ENCODE measurements around the gene ARMC2. TPM values are rescaled to one million over a fixed set of nuclear protein-coding genes. Genes with fewer than 3 reads are reported as not detected.
"Not testable (repeated sequence)": the region's sequence is repeated elsewhere in the genome, so short reads cannot be mapped to it uniquely, and the experiment has no call there.

Gene ARMC2
- total RNA-seq, 2 experiments from 2014 or later: 12.2 to 13.6 TPM

DNA sequence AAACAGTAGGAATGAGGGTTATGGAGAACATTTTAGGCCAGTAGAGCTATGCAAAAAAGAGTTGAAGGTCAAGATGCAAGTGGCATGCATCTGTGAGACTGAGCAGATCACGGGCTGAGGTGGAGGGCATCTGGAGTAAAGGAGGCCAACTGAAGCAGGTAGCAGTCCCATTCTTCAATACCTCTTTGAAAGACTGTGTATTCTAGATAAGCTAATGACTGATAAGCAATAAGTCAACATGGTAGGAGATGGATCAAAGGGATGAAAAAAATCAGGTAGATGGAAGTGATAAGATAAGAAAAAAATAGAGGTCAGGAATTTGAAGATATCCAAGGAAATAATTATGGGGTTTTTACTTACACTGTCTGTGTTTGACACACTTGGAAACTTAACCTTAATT lies 55.6 kb downstream of the ARMC2 start:
- Mint-ChIP-seq H3K36me3 (ENCODE audit: low read depth) (peaks cover 19% of the 10 kb centered on the region), H3K4me1 (peaks cover 37% of the 10 kb centered on the region), H3K4me3 (no peak overlapping the region), H3K27ac (no peak overlapping the region), H3K27me3 (peaks cover 10% of the 10 kb centered on the region), H3K9me3 (no peaks in the 10 kb centered on the region)
- ChIA-PET POLR2A (interaction anchor here (1.0 to 2.6 kb wide), 4 partner anchors 11 to 191 kb away, joined by 3 to 13 read pairs (median 4); partner anchors contain the start of genes CEP57L1 and SESN1), CTCF (interaction anchor here (0.6 kb wide), 1 partner anchor 9 kb away, joined by 3 read pairs; no protein-coding TSS in a partner anchor)
- no peak for DNase-seq

DNA sequence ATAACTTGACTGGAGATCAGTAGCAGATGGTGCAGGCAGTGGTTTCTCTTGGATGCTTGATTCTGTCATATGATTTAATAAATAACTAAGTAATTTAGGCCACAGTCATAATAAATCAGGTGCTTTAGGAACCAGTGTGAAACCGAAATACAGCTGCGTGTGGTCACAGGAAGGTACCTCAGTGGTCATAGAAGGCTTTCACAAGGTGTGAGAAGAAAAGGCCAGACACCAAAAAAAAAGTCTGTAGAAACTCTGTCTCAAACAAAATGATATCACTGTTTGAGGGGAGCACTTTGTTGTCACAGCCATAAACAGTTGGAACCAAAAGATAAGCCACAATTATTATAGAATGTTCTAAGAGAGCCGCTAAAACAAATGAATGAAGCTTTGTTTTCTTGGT lies 56.5 kb downstream of the ARMC2 start:
- Mint-ChIP-seq H3K27ac (no peak overlapping the region), H3K4me1 (peaks cover 37% of the 10 kb centered on the region), H3K27me3 (peaks cover 10% of the 10 kb centered on the region), H3K4me3 (no peak overlapping the region), H3K9me3 (no peaks in the 10 kb centered on the region), H3K36me3 (ENCODE audit: low read depth) (peaks cover 19% of the 10 kb centered on the region)
- ChIA-PET POLR2A (interaction anchor here (1.0 to 1.1 kb wide), 2 partner anchors 10 to 172 kb away, joined by 3 read pairs; no protein-coding TSS in a partner anchor), CTCF (interaction anchor here (1.2 to 1.5 kb wide), 3 partner anchors 10 to 17 kb away, joined by 3 to 4 read pairs (median 3); no protein-coding TSS in a partner anchor)
- no peak for DNase-seq

GRCh38 chr6:108914235-108915022 lies 66.2 kb downstream of the ARMC2 start:
- H3K27ac Mint-ChIP-seq: peak overlapping the region; percentile 21

GRCh38 chr6:108915258-108915657 lies 67.0 kb downstream of the ARMC2 start:
- no peaks in the 10 kb centered on the region for H3K36me3 Mint-ChIP-seq (ENCODE audit: low read depth)
- CTCF ChIA-PET: interaction anchor here (0.6 to 2.7 kb wide), 8 partner anchors 9 to 157 kb away, joined by 3 to 15 read pairs (median 4); no protein-coding TSS in a partner anchor
- POLR2A ChIA-PET: interaction anchor here (1.0 to 1.2 kb wide), 3 partner anchors 11 to 179 kb away, joined by 3 read pairs; partner anchors contain the start of gene SESN1

More at GRCh38 chr6:108914235-108915022, 66.2 kb downstream of the ARMC2 start:
- Mint-ChIP-seq H3K4me3 (no peak overlapping the region), H3K9me3 (no peaks in the 10 kb centered on the region), H3K4me1 (peaks cover 8% of the 10 kb centered on the region), H3K36me3 (ENCODE audit: low read depth) (no peaks in the 10 kb centered on the region), H3K27me3 (peaks cover 52% of the 10 kb centered on the region)
- peak; percentile 43 for DNase-seq
- CTCF ChIA-PET: interaction anchor here (0.8 to 2.7 kb wide), 7 partner anchors 9 to 158 kb away, joined by 3 to 15 read pairs (median 4); no protein-coding TSS in a partner anchor
- POLR2A ChIA-PET: interaction anchor here (1.2 kb wide), 1 partner anchor 10 kb away, joined by 3 read pairs; no protein-coding TSS in a partner anchor

GRCh38 chr6:108916026-108916686 lies 67.9 kb downstream of the ARMC2 start:
- POLR2A ChIA-PET: interaction anchor here (1.0 to 1.4 kb wide), 4 partner anchors 9 to 178 kb away, joined by 3 to 4 read pairs (median 3); partner anchors contain the start of gene SESN1
- Mint-ChIP-seq H3K27me3 (peaks cover 59% of the 10 kb centered on the region), H3K4me3 (no peak overlapping the region)

More at GRCh38 chr6:108915258-108915657, 67.0 kb downstream of the ARMC2 start:
- H3K27me3 Mint-ChIP-seq: peaks cover 56% of the 10 kb centered on the region
- no peaks in the 10 kb centered on the region for H3K9me3 Mint-ChIP-seq
- no peak overlapping the region for H3K27ac Mint-ChIP-seq
- no peak overlapping the region for H3K4me3 Mint-ChIP-seq
- DNase-seq: no peak
- H3K4me1 Mint-ChIP-seq: peaks cover 12% of the 10 kb centered on the region

DNA sequence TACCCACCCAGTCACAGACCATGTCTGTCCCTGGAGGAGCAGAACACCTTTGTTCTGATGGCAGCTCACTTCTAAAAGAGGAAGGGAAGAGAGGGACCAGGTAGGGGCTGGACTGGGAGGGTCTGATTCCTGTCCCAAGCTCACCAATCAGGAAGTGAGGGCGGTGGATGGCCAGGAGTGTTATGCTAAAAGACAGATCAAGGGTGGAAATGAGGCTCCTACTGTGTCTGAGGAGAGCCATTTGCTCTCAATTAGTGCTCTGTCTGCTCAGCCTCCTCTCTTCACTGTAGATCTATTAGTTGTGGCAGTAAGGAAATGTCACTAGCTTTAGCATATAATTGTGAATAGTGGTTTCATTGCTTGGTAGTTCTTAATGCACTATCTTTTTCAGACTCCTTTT lies 72.5 kb downstream of the ARMC2 start:
- ChIA-PET CTCF (interaction anchor here (0.5 to 3.3 kb wide), 10 partner anchors 8 to 1194 kb away, joined by 3 to 12 read pairs (median 4); no protein-coding TSS in a partner anchor), POLR2A (interaction anchor here (0.7 to 4.4 kb wide), 11 partner anchors 9 to 461 kb away, joined by 3 to 27 read pairs (median 10); partner anchors contain the start of genes CD164, CEP57L1 and SESN1)
- H3K9me3 Mint-ChIP-seq: peaks cover 7% of the 10 kb centered on the region
- no peak overlapping the region for H3K27ac Mint-ChIP-seq
- peaks cover 50% of the 10 kb centered on the region for H3K4me1 Mint-ChIP-seq
- no peak overlapping the region for H3K4me3 Mint-ChIP-seq
- peaks cover 19% of the 10 kb centered on the region for H3K36me3 Mint-ChIP-seq (ENCODE audit: low read depth)
- peaks cover 68% of the 10 kb centered on the region for H3K27me3 Mint-ChIP-seq
- DNase-seq: no peak

More at GRCh38 chr6:108916026-108916686, 67.9 kb downstream of the ARMC2 start:
- DNase-seq: no peak
- Mint-ChIP-seq H3K4me1 (peaks cover 21% of the 10 kb centered on the region), H3K9me3 (no peaks in the 10 kb centered on the region), H3K36me3 (ENCODE audit: low read depth) (no peaks in the 10 kb centered on the region), H3K27ac (no peak overlapping the region)
- CTCF ChIA-PET: interaction anchor here (1.1 to 2.7 kb wide), 4 partner anchors 14 to 156 kb away, joined by 3 to 15 read pairs (median 3); no protein-coding TSS in a partner anchor

DNA sequence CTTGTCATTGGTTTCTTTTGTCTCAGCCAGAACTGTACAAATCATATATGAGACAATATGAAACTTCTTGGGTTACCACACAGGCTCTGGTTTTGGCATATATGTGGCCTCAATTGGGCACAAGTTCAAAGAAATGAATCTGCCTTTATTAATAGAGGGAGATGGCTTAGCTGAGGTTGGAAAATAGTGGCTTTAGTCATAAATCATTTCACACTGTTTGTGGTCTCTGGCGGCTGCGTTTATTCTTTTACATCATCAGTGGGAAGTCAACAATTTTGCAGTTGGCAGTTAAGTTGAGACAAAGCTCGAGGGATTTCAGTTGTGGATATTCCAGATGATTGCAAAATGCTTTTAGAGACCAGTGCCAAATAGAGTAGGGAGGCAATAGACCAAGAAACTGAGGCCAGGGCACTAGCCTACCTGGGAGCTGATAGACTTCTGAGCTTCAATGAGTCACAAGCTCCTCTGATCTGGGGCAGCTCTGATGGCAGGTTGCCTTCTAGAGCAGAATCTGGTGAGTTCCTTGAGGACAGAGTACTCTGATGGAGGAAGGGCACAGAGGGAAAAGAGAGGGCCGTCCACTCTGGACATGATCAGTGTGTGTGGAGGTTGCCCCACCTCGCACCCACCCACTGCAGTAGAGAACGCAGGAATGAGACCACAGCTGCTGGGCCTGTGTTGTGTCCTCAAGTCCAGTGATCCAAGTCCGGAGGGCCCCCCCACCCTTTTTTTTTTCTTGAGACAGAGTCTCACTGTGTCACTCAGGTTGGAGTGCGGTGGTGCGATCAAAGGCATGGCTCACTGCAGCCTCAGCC lies 73.5 kb downstream of the ARMC2 start:
- ChIA-PET POLR2A (interaction anchor here (1.1 to 4.4 kb wide), 15 partner anchors 10 to 460 kb away, joined by 4 to 27 read pairs (median 6); partner anchors contain the start of genes ARMC2, CD164, CEP57L1 and SESN1), CTCF (interaction anchor here (0.9 to 3.3 kb wide), 15 partner anchors 10 to 173 kb away, joined by 3 to 12 read pairs (median 4); partner anchors contain the start of gene SESN1)
- Mint-ChIP-seq H3K36me3 (ENCODE audit: low read depth) (peaks cover 21% of the 10 kb centered on the region), H3K4me1 (peaks cover 49% of the 10 kb centered on the region), H3K4me3 (no peak overlapping the region), H3K27me3 (peaks cover 67% of the 10 kb centered on the region), H3K27ac (peak overlapping the region; percentile 78), H3K9me3 (peaks cover 8% of the 10 kb centered on the region)
- peak; percentile 63 for DNase-seq

- ChIA-PET CTCF (interaction anchor here (1.0 to 3.3 kb wide), 6 partner anchors 18 to 363 kb away, joined by 3 to 12 read pairs (median 6); no protein-coding TSS in a partner anchor), POLR2A (interaction anchor here (0.8 to 4.4 kb wide), 12 partner anchors 11 to 448 kb away, joined by 3 to 27 read pairs (median 9); partner anchors contain the start of genes CEP57L1 and SESN1)
- no peak for DNase-seq
- H3K36me3 Mint-ChIP-seq (ENCODE audit: low read depth): peaks cover 21% of the 10 kb centered on the region
- H3K9me3 Mint-ChIP-seq: peaks cover 8% of the 10 kb centered on the region
- H3K4me1 Mint-ChIP-seq: peaks cover 49% of the 10 kb centered on the region
- H3K27me3 Mint-ChIP-seq: peaks cover 60% of the 10 kb centered on the region
- no peak overlapping the region for H3K27ac Mint-ChIP-seq
- no peak overlapping the region for H3K4me3 Mint-ChIP-seq
Measured at GRCh38 chr6:108922499-108922898, 74.3 kb downstream of the ARMC2 start.

DNA sequence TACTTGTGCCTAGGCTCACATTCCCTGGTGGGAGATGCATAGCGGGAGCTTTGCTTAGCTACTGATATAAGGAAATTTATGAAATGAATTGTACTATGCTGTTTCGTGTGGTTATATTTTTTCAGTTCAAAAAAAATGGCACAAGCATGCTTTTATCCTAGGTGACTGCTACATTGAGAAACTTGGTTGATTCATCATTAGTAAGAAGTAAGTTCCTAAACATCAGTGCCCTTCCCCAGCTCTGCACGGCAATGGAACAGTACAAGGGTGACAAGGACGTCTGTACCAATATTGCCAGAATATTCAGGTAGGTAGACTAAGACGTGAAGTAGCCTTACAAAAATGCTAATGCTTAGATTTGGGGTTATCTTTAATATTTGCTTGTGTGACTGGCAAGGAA lies 79.7 kb downstream of the ARMC2 start:
- ChIA-PET POLR2A (interaction anchor here (0.9 to 1.4 kb wide), 2 partner anchors 13 to 66 kb away, joined by 3 to 4 read pairs; no protein-coding TSS in a partner anchor), CTCF (no interaction called here)
- Mint-ChIP-seq H3K36me3 (ENCODE audit: low read depth) (peaks cover 21% of the 10 kb centered on the region), H3K27ac (no peak overlapping the region), H3K27me3 (peaks cover 52% of the 10 kb centered on the region), H3K9me3 (peaks cover 8% of the 10 kb centered on the region), H3K4me3 (no peak overlapping the region), H3K4me1 (peaks cover 19% of the 10 kb centered on the region)
- DNase-seq: no peak

DNA sequence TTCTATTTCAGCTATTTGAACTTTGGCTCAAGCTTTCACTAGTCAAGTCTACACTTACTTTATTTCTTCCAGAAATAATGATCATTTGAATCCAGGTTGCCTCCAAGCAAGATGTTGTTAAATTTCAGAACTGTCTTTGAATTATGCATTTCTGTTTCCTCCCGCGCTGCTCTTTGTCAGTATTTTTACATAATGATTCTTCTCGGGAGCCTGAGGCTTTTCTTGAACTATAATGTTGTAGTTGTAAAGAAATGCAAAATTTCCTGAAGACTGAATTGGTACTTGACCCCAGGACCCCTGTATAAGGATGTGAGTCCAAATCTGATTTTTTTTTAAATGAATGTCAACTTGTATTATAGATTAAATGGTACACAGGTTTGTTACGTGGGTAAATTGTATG lies 80.4 kb downstream of the ARMC2 start:
- DNase-seq: no peak
- H3K27me3 Mint-ChIP-seq: peaks cover 56% of the 10 kb centered on the region
- no peak overlapping the region for H3K27ac Mint-ChIP-seq
- peaks cover 11% of the 10 kb centered on the region for H3K9me3 Mint-ChIP-seq
- POLR2A ChIA-PET: interaction anchor here (0.9 to 1.4 kb wide), 2 partner anchors 12 to 67 kb away, joined by 3 to 4 read pairs; no protein-coding TSS in a partner anchor
- peaks cover 20% of the 10 kb centered on the region for H3K36me3 Mint-ChIP-seq (ENCODE audit: low read depth)
- H3K4me1 Mint-ChIP-seq: peaks cover 16% of the 10 kb centered on the region
- CTCF ChIA-PET: no interaction called here
- no peak overlapping the region for H3K4me3 Mint-ChIP-seq

GRCh38 chr6:108931090-108931489 lies 82.9 kb downstream of the ARMC2 start:
- H3K27ac Mint-ChIP-seq; H3K36me3 Mint-ChIP-seq (ENCODE audit: low read depth); H3K9me3 Mint-ChIP-seq; POLR2A ChIA-PET; DNase-seq; H3K4me3 Mint-ChIP-seq; H3K4me1 Mint-ChIP-seq: not testable (repeated sequence)
- H3K27me3 Mint-ChIP-seq: peaks cover 37% of the 10 kb centered on the region
- CTCF ChIA-PET: interaction anchor here (1.4 kb wide), 1 partner anchor 143 kb away, joined by 4 read pairs; no protein-coding TSS in a partner anchor

Measured in activated CD4-positive, alpha-beta memory T cell treated with anti-CD3 and anti-CD28 coated beads, Interleukin-2, amount 10 ng/mL, durations not matched to agents 7 days and 5 days (primary cell).